ENCODE measurements around the gene STK4.

The STK4 gene

GRCh38 chr20:44981736-44982406 lies 15.6 kb downstream of the STK4 start:
- TF ChIP-seq FOXP2 (optimal IDR thresholded peaks at IDR 0.05; ENCODE audit: borderline replicate concordance, extremely low read depth, extremely low read length, insufficient read depth) (no peak), POLR2AphosphoS5 (IDR thresholded peaks at IDR 0.05; ENCODE audit: low read depth, low read length) (no peak), SIN3A (IDR thresholded peaks at IDR 0.05; ENCODE audit: borderline replicate concordance, insufficient read depth, low read length) (no peak), REST (IDR thresholded peaks at IDR 0.05; ENCODE audit: insufficient read depth in 1 of 2, low read depth in 2 of 2, low read length in 2 of 2) (no peak), TAF1 (IDR thresholded peaks at IDR 0.05; ENCODE audit: borderline replicate concordance, insufficient read depth, low read length) (no peak)

- TF ChIP-seq TAF1 (IDR thresholded peaks at IDR 0.05; ENCODE audit: borderline replicate concordance, insufficient read depth, low read length) (no peak), FOXP2 (optimal IDR thresholded peaks at IDR 0.05; ENCODE audit: borderline replicate concordance, extremely low read depth, extremely low read length, insufficient read depth) (no peak), SIN3A (IDR thresholded peaks at IDR 0.05; ENCODE audit: borderline replicate concordance, insufficient read depth, low read length) (no peak), REST (IDR thresholded peaks at IDR 0.05; ENCODE audit: insufficient read depth in 1 of 2, low read depth in 2 of 2, low read length in 2 of 2) (no peak), POLR2AphosphoS5 (IDR thresholded peaks at IDR 0.05; ENCODE audit: low read depth, low read length) (no peak)
Observed at GRCh38 chr20:44983093-44983674, 16.9 kb downstream of the STK4 start.

GRCh38 chr20:44988631-44989171 lies 22.4 kb downstream of the STK4 start:
- TF ChIP-seq POLR2AphosphoS5 (IDR thresholded peaks at IDR 0.05; ENCODE audit: low read depth, low read length) (no peak), FOXP2 (optimal IDR thresholded peaks at IDR 0.05; ENCODE audit: borderline replicate concordance, extremely low read depth, extremely low read length, insufficient read depth) (no peak), REST (IDR thresholded peaks at IDR 0.05; ENCODE audit: insufficient read depth in 1 of 2, low read depth in 2 of 2, low read length in 2 of 2) (no peak), SIN3A (IDR thresholded peaks at IDR 0.05; ENCODE audit: borderline replicate concordance, insufficient read depth, low read length) (no peak), TAF1 (IDR thresholded peaks at IDR 0.05; ENCODE audit: borderline replicate concordance, insufficient read depth, low read length) (no peak)

- no peak for TF ChIP-seq REST (IDR thresholded peaks at IDR 0.05; ENCODE audit: insufficient read depth in 1 of 2, low read depth in 2 of 2, low read length in 2 of 2)
- TF ChIP-seq TAF1 (IDR thresholded peaks at IDR 0.05; ENCODE audit: borderline replicate concordance, insufficient read depth, low read length) = no peak
- no peak for TF ChIP-seq SIN3A (IDR thresholded peaks at IDR 0.05; ENCODE audit: borderline replicate concordance, insufficient read depth, low read length)
Observed at GRCh38 chr20:44990425-44990824, 24.1 kb downstream of the STK4 start.
